ENCODE measurements around the gene TBC1D14.

GRCh38 chr4:7048642-7049041 lies 139.0 kb downstream of the TBC1D14 start:
- TF ChIP-seq REST (IDR thresholded peaks at IDR 0.05; ENCODE audit: insufficient read depth in 1 of 2, low read depth in 2 of 2, low read length in 2 of 2) (no peak), POLR2AphosphoS5 (IDR thresholded peaks at IDR 0.05; ENCODE audit: low read depth, low read length) (no peak), TAF1 (IDR thresholded peaks at IDR 0.05; ENCODE audit: borderline replicate concordance, insufficient read depth, low read length) (no peak), SIN3A (IDR thresholded peaks at IDR 0.05; ENCODE audit: borderline replicate concordance, insufficient read depth, low read length) (no peak)

Data from PFSK-1 (cell line).